GM18873 (cell line): ENCODE measurements around the gene CHMP6.
"Not testable (repeated sequence)": the region's sequence is repeated elsewhere in the genome, so short reads cannot be mapped to it uniquely, and the experiment has no call there.

Source experiments
- ATAC-seq: cut with Tn5 transposase; IDR thresholded peaks from one replicate; pipeline ENCODE4 v1.9.1; 2021; ENCODE audit warnings: mild to moderate bottlenecking, moderate library complexity, moderate number of reproducible peaks; ENCODE audit not compliant: unreplicated experiment, low FRiP score

Gene CHMP6

GRCh38 chr17:81008140-81008539, 16.5 kb downstream of the CHMP6 start:
- no peak for ATAC-seq

- no peak for ATAC-seq
Observed at GRCh38 chr17:81009136-81009535, 17.5 kb downstream of the CHMP6 start.

GRCh38 chr17:81010935-81011334, 19.3 kb downstream of the CHMP6 start:
- ATAC-seq: no peak

GRCh38 chr17:81011951-81012350, 20.3 kb downstream of the CHMP6 start:
- no peak for ATAC-seq

- ATAC-seq: no peak
Observed at GRCh38 chr17:81012574-81013447, 21.2 kb downstream of the CHMP6 start.

- no peak for ATAC-seq
Observed at GRCh38 chr17:81013642-81014041, 22.0 kb downstream of the CHMP6 start.

GRCh38 chr17:81015136-81015535, 23.5 kb downstream of the CHMP6 start:
- ATAC-seq: no peak

- no peak for ATAC-seq
Observed at GRCh38 chr17:81016575-81016974, 24.9 kb downstream of the CHMP6 start.

- ATAC-seq: not testable (repeated sequence)
Observed at GRCh38 chr17:81017330-81017729, 25.7 kb downstream of the CHMP6 start.

GRCh38 chr17:81018044-81018802, 26.6 kb downstream of the CHMP6 start:
- no peak for ATAC-seq

GRCh38 chr17:81019563-81020442, 28.2 kb downstream of the CHMP6 start:
- no peak for ATAC-seq

- ATAC-seq: no peak
Observed at GRCh38 chr17:81020443-81020766, 28.8 kb downstream of the CHMP6 start.

GRCh38 chr17:81020767-81021497, 29.3 kb downstream of the CHMP6 start:
- ATAC-seq: no peak

- ATAC-seq: no peak
Observed at GRCh38 chr17:81021531-81022343, 30.1 kb downstream of the CHMP6 start.

- ATAC-seq: no peak
Observed at GRCh38 chr17:81022344-81022676, 30.7 kb downstream of the CHMP6 start.

- ATAC-seq: no peak
Observed at GRCh38 chr17:81025065-81025740, 33.6 kb downstream of the CHMP6 start.

GRCh38 chr17:81025741-81026129, 34.1 kb downstream of the CHMP6 start:
- no peak for ATAC-seq

GRCh38 chr17:81026266-81027036, 34.8 kb downstream of the CHMP6 start:
- ATAC-seq: no peak
